H1 (cell line): Measurements from ENCODE around the gene WDFY3. TPM values are rescaled to one million over a fixed set of nuclear protein-coding genes. Genes with fewer than 3 reads are reported as not detected.

ENCODE experiments used
- CTCF ChIA-PET: fragments of 300-600 bp; sonication (Branson Sonifier 250); formaldehyde crosslinking; loops from one replicate; lab custom pipeline; 2021; ENCODE audit not compliant: partially characterized antibody; lab: Charles Lee
- POLR2A ChIA-PET: fragments of 300-600 bp; sonication (Branson Sonifier 250); formaldehyde crosslinking; loops from one replicate; lab custom pipeline; 2021; ENCODE audit warnings: inconsistent platforms; ENCODE audit not compliant: partially characterized antibody; lab: Charles Lee
- DNase-seq, 2 experiments: peaks; one replicate each; pipeline versions ENCODE4 v3.0.0 to v3.0.0-alpha.2; 2010 to 2022; ENCODE audit warnings: low spot score in 2 of 2, low read depth in 1 of 2, mixed read lengths in 1 of 2
- FAIRE-seq: peaks from 2 replicates; lab custom pipeline; 2011; peaks lifted over from hg19 to GRCh38; lab: Jason Lieb, UNC
- H2AFZ ChIP-seq: 2 replicates; pipeline ENCODE4 v1.8.1; 2012; ENCODE audit warnings: low read length, inconsistent platforms
- H2AK5ac ChIP-seq: 2 replicates; pipeline ENCODE4 v1.6.1; 2013; ENCODE audit warnings: low read depth, low read length
- H2BK120ac ChIP-seq: replicated peaks from 2 replicates; pipeline ENCODE3; 2013; ENCODE audit warnings: low read depth, low read length, inconsistent platforms
- H2BK12ac ChIP-seq: 2 replicates; pipeline ENCODE4 v1.6.1; 2013; ENCODE audit warnings: low read depth, low read length
- H2BK15ac ChIP-seq: 2 replicates; pipeline ENCODE4 v1.6.1; 2013; ENCODE audit warnings: low read length
- H2BK20ac ChIP-seq: 2 replicates; pipeline ENCODE4 v1.6.1; 2013; ENCODE audit warnings: low read length
- H2BK5ac ChIP-seq: 2 replicates; pipeline ENCODE4 v1.6.1; 2013; ENCODE audit warnings: low read depth, low read length
- H3K14ac ChIP-seq: 2 replicates; pipeline ENCODE4 v1.6.1; 2013; ENCODE audit warnings: inconsistent platforms; ENCODE audit not compliant: insufficient read length
- H3K18ac ChIP-seq: 2 replicates; pipeline ENCODE4 v1.6.1; 2013; ENCODE audit warnings: low read length; ENCODE audit errors: extremely low read depth
- H3K23ac ChIP-seq: 2 replicates; pipeline ENCODE4 v1.6.1; 2013; ENCODE audit warnings: inconsistent platforms; ENCODE audit not compliant: insufficient read length
- H3K23me2 ChIP-seq: 2 replicates; pipeline ENCODE4 v1.6.1; 2013; ENCODE audit warnings: low read depth, low read length
- H3K27ac ChIP-seq: 2 replicates; pipeline ENCODE4 v1.6.1; 2011; ENCODE audit warnings: low read depth, low read length, inconsistent platforms
- H3K27me3 ChIP-seq, 4 experiments: replicated peaks in 1 of 4; 1 replicate in 1 of 4; 2 replicates in 3 of 4; pipeline versions ENCODE4 v1.6.1 to v1.8.1; 2011 to 2013; ENCODE audit warnings: low read length in 3 of 4, mild to moderate bottlenecking in 3 of 4, inconsistent platforms in 2 of 4, mixed read lengths in 2 of 4, moderate library complexity in 1 of 4; ENCODE audit not compliant: control insufficient read depth in 3 of 4, insufficient read depth in 3 of 4; ENCODE audit errors: extremely low read depth in 1 of 4
- H3K36me3 ChIP-seq, 4 experiments: 2 replicates each; pipeline versions ENCODE4 v1.6.1 to v1.8.1; 2011 to 2013; ENCODE audit warnings: mild to moderate bottlenecking in 4 of 4, low read length in 3 of 4, moderate library complexity in 2 of 4, control low read depth in 1 of 4, inconsistent platforms in 1 of 4; ENCODE audit not compliant: insufficient read depth in 4 of 4, control insufficient read depth in 2 of 4
- H3K4ac ChIP-seq: replicated peaks from 2 replicates; pipeline ENCODE3; 2013; ENCODE audit warnings: low read length, low read depth, mixed read lengths, inconsistent platforms; ENCODE audit not compliant: insufficient read length
- H3K4me1 ChIP-seq, 4 experiments: replicated peaks in 1 of 4; 1 replicate in 1 of 4; 2 replicates in 3 of 4; pipeline versions ENCODE4 v1.6.1 to v1.8.1; 2011 to 2013; ENCODE audit warnings: low read length in 3 of 4, inconsistent platforms in 2 of 4, mixed read lengths in 1 of 4; ENCODE audit not compliant: insufficient read depth in 4 of 4, control insufficient read depth in 3 of 4
- H3K4me2 ChIP-seq, 2 experiments: 2 replicates each; pipeline versions ENCODE4 v1.6.1 to v1.8.1; 2011 to 2013; ENCODE audit warnings: low read depth in 2 of 2, low read length in 2 of 2, control low read depth in 1 of 2, inconsistent platforms in 1 of 2, mild to moderate bottlenecking in 1 of 2; ENCODE audit not compliant: insufficient read depth in 1 of 2
- H3K4me3 ChIP-seq, 4 experiments: fragments of 200-600, 300-600 bp in 1 of 4; sonication (generic), shearing (Covaris generic), sonication (Bioruptor Twin) in 1 of 4; 2 replicates each; pipeline versions ENCODE4 v1.5.1 to v1.8.1; 2011 to 2016; ENCODE audit warnings: low read length in 4 of 4, low read depth in 3 of 4, control low read depth in 2 of 4, inconsistent platforms in 2 of 4, mild to moderate bottlenecking in 2 of 4, mixed read lengths in 1 of 4, moderate library complexity in 1 of 4; ENCODE audit not compliant: insufficient read depth in 2 of 4; ENCODE audit errors: extremely low read depth in 1 of 4
- H3K56ac ChIP-seq: replicated peaks from 2 replicates; pipeline ENCODE3; 2013; ENCODE audit warnings: low read depth, mild to moderate bottlenecking, mixed read lengths, low read length, inconsistent platforms; ENCODE audit not compliant: insufficient read length
- H3K79me1 ChIP-seq: 2 replicates; pipeline ENCODE4 v1.6.1; 2013; ENCODE audit warnings: low read depth, low read length, control low read depth
- H3K79me2 ChIP-seq, 2 experiments: 2 replicates each; pipeline versions ENCODE4 v1.6.1 to v1.8.1; 2012 to 2013; ENCODE audit warnings: low read length in 2 of 2, mild to moderate bottlenecking in 2 of 2, inconsistent platforms in 1 of 2; ENCODE audit not compliant: insufficient read depth in 2 of 2, control insufficient read depth in 1 of 2
- H3K9ac ChIP-seq, 4 experiments: replicated peaks in 1 of 4; 1 replicate in 1 of 4; 2 replicates in 3 of 4; pipeline versions ENCODE4 v1.6.1 to v1.8.1; 2011 to 2013; ENCODE audit warnings: low read depth in 3 of 4, low read length in 3 of 4, control low read depth in 2 of 4, mild to moderate bottlenecking in 2 of 4, moderate library complexity in 2 of 4, inconsistent platforms in 1 of 4; ENCODE audit errors: extremely low read depth in 1 of 4
- H3K9me3 ChIP-seq, 2 experiments: 2 replicates each; pipeline versions ENCODE4 v1.6.1 to v1.8.1; 2012 to 2013; ENCODE audit warnings: mild to moderate bottlenecking in 2 of 2, moderate library complexity in 2 of 2, control low read depth in 1 of 2, inconsistent platforms in 1 of 2, low read depth in 1 of 2, low read length in 1 of 2, mixed read lengths in 1 of 2; ENCODE audit not compliant: insufficient read depth in 2 of 2
- H4K20me1 ChIP-seq, 2 experiments: replicated peaks in 1 of 2; 2 replicates each; pipeline versions ENCODE3 to v1.8.1; 2011 to 2013; ENCODE audit warnings: inconsistent platforms in 2 of 2, low read length in 2 of 2, mild to moderate bottlenecking in 1 of 2; ENCODE audit not compliant: insufficient read depth in 2 of 2, control insufficient read depth in 1 of 2
- H4K5ac ChIP-seq: 2 replicates; pipeline ENCODE4 v1.6.1; 2013; ENCODE audit warnings: low read length, low read depth, mixed read lengths, inconsistent platforms; ENCODE audit not compliant: insufficient read length
- H4K8ac ChIP-seq: 2 replicates; pipeline ENCODE4 v1.8.0; 2013; ENCODE audit warnings: mild to moderate bottlenecking, moderate library complexity, low read length, inconsistent platforms; ENCODE audit not compliant: insufficient read depth; ENCODE audit errors: extremely low read depth
- H4K91ac ChIP-seq: replicated peaks from 2 replicates; pipeline ENCODE3; 2013; ENCODE audit warnings: low read length, mixed read lengths, inconsistent platforms; ENCODE audit not compliant: insufficient read length
- JUN ChIP-seq: IDR thresholded peaks from 2 replicates; pipeline ENCODE4 v1.6.1; 2011; ENCODE audit warnings: low read depth, mild to moderate bottlenecking, improper control_type of control experiment, low read length
- WGBS, 2 experiments: shearing (Covaris generic) in 1 of 2; methylation state at CpG; one replicate each; pipeline versions ENCODE4 v1.1.6 to v1.1.7; 2013 to 2015; ENCODE audit warnings: low lambda C conversion rate in 2 of 2, mixed read lengths in 2 of 2, inconsistent platforms in 1 of 2, low coverage in 1 of 2, missing lambda C conversion rate in 1 of 2; ENCODE audit not compliant: insufficient replicate concordance in 2 of 2, insufficient coverage in 1 of 2, insufficient read length in 1 of 2; ENCODE audit errors: extremely low coverage in 1 of 2, missing lambda C conversion rate in 1 of 2; 5-methylcytosine and 5-hydroxymethylcytosine counted together
- polyA plus RNA-seq, 7 experiments: library from polyadenylated mRNA; depleted of rRNA in 3 of 7; stranded (reverse) in 5 of 7; unstranded in 2 of 7; fragments of >200 nt in 5 of 7; fragments of 200-250 nt in 2 of 7; gene quantifications; 1 replicate in 5 of 7; 2 replicates in 1 of 7; 4 replicates in 1 of 7; pipeline versions ENCODE4 v1.2.1 to v1.2.3, GENCODE V29; 2011 to 2013; ENCODE audit warnings: missing spikeins in 2 of 7, mixed read lengths in 2 of 7
- total RNA-seq: library from RNA; stranded (reverse); fragmentation: NEBNext Ultra II Directional; extraction: Animal tissue kit (Norgen Biotek cat#: 25700); gene quantifications from 2 replicates; pipeline ENCODE4 v1.2.1, GENCODE V29; 2021

WDFY3 gene
- total and polyA plus RNA-seq, 2 of the 8 experiments (the other 6 are each of a cell fraction or from before 2014, with no cell fraction given), result 25.6 to 62.4 TPM

GRCh38 chr4:84677995-84678394, 288.5 kb downstream of the WDFY3 start:
- Histone ChIP-seq H3K36me3 (peaks cover 0 to 50% (median 28%) of the 10 kb centered on the region in 4 experiments; a peak in 7 of 8 replicates), H3K56ac (no peak overlapping the region), H3K23me2 (no peaks in the 10 kb centered on the region), H2BK15ac (no peak overlapping the region), H3K4ac (no peak overlapping the region), H3K27me3 (no peaks in the 10 kb centered on the region), H3K79me2 (no peaks in the 10 kb centered on the region), H4K20me1 (no peaks in the 10 kb centered on the region), H3K4me1 (peaks cover 0 to 4% (median 0%) of the 10 kb centered on the region in 4 experiments; a peak in 1 of 7 replicates), H3K27ac (no peak overlapping the region), H4K5ac (no peak overlapping the region), H3K4me3 (no peak overlapping the region), H2AFZ (no peak overlapping the region), H4K8ac (no peak overlapping the region), H3K9ac (no peak overlapping the region), H4K91ac (no peak overlapping the region), H3K9me3 (no peaks in the 10 kb centered on the region), H3K4me2 (no peak overlapping the region), H3K79me1 (no peaks in the 10 kb centered on the region), H3K23ac (no peak overlapping the region), H2BK20ac (no peak overlapping the region), H3K18ac (no peak overlapping the region), H2BK5ac (no peak overlapping the region), H3K14ac (no peak overlapping the region), H2BK120ac (no peak overlapping the region), H2BK12ac (no peak overlapping the region), H2AK5ac (no peak overlapping the region)
- 93% methylated on average over 5 of the region's 5 CpGs; no CpG with 5 or more reads in 1 of the 2 experiments for WGBS, 2 experiments
- POLR2A ChIA-PET, result no interaction called here
- TF ChIP-seq JUN, result no peak
- FAIRE-seq (no peak), DNase-seq (no peak)
- CTCF ChIA-PET, result interaction anchor here (0.7 to 2.1 kb wide), 3 partner anchors 12 to 99 kb away, joined by 4 to 14 read pairs (median 4); no protein-coding TSS in a partner anchor
